HepG2 (cell line): Measurements from ENCODE around the gene PSMB10. TPM values are rescaled to one million over a fixed set of nuclear protein-coding genes. Genes with fewer than 3 reads are reported as not detected.
A peak's percentile ranks its signal among the peaks of the same experiment; 100 is the strongest.

Experiments used
- AGO2 ChIP-seq: fragments of 200-400 bp; formaldehyde crosslinking; optimal IDR thresholded peaks from 2 replicates; pipeline ENCODE3; 2017; ENCODE audit warnings: mild to moderate bottlenecking, low read depth, low read length, moderate library complexity
- AKAP8 ChIP-seq: sonication (generic); formaldehyde crosslinking; IDR thresholded peaks from 2 replicates; pipeline ENCODE4 v1.5.1; 2020; ENCODE audit warnings: mild to moderate bottlenecking, missing genetic modification reagents
- DMAP1 ChIP-seq: IDR thresholded peaks from 2 replicates; pipeline ENCODE4 v1.6.1; 2016
- FOXC1 ChIP-seq: sonication (generic); formaldehyde crosslinking; IDR thresholded peaks from 2 replicates; pipeline ENCODE4 v1.8.0; 2022; ENCODE audit warnings: mild to moderate bottlenecking, missing genetic modification reagents, borderline replicate concordance
- FOXK2 ChIP-seq: fragments of 450-650 bp; IDR thresholded peaks from 2 replicates; pipeline ENCODE4 v1.6.1; 2016
- FOXO4 ChIP-seq: sonication (generic); formaldehyde crosslinking; conservative IDR thresholded peaks from 2 replicates; pipeline ENCODE4 v1.8.1; 2023; ENCODE audit warnings: missing genetic modification reagents
- HNRNPL ChIP-seq: fragments of 200-400 bp; formaldehyde crosslinking; IDR thresholded peaks from 2 replicates; pipeline ENCODE4 v1.6.1; 2017; ENCODE audit warnings: mild to moderate bottlenecking, low read depth, low read length
- MEF2D ChIP-seq: sonication (generic); formaldehyde crosslinking; IDR thresholded peaks from 2 replicates; pipeline ENCODE4 v1.5.1; 2020; ENCODE audit warnings: mild to moderate bottlenecking, missing genetic modification reagents
- NFIB ChIP-seq: sonication (generic); formaldehyde crosslinking; IDR thresholded peaks from 2 replicates; pipeline ENCODE4 v1.9.0; 2021; ENCODE audit warnings: missing genetic modification reagents, mild to moderate bottlenecking, borderline replicate concordance
- POLR2G ChIP-seq: fragments of 200-400 bp; formaldehyde crosslinking; IDR thresholded peaks from 2 replicates; pipeline ENCODE4 v1.6.1; 2018; ENCODE audit warnings: mild to moderate bottlenecking, low read depth, low read length, moderate library complexity
- RELA ChIP-seq: sonication (generic); formaldehyde crosslinking; IDR thresholded peaks from 2 replicates; pipeline ENCODE4 v1.4.0; 2020; ENCODE audit warnings: missing genetic modification reagents
- THYN1 ChIP-seq: sonication (generic); formaldehyde crosslinking; IDR thresholded peaks from 2 replicates; pipeline ENCODE4 v1.8.1; 2023; ENCODE audit warnings: low read depth, mild to moderate bottlenecking, moderate library complexity, missing genetic modification reagents, borderline replicate concordance
- U2AF2 ChIP-seq: fragments of 200-400 bp; formaldehyde crosslinking; IDR thresholded peaks from 2 replicates; pipeline ENCODE4 v1.6.1; 2017; ENCODE audit warnings: low read depth, mild to moderate bottlenecking, low read length
- ZC3H13 ChIP-seq: sonication (generic); formaldehyde crosslinking; IDR thresholded peaks from 2 replicates; pipeline ENCODE4 v1.8.1; 2023; ENCODE audit warnings: mild to moderate bottlenecking, missing genetic modification reagents, moderate library complexity
- ZFY ChIP-seq: sonication (generic); formaldehyde crosslinking; IDR thresholded peaks from 2 replicates; pipeline ENCODE4 v1.4.0; 2020; ENCODE audit warnings: missing genetic modification reagents
- ZNF678 ChIP-seq: sonication (generic); formaldehyde crosslinking; IDR thresholded peaks from 2 replicates; pipeline ENCODE4 v1.4.0; 2020; ENCODE audit warnings: mild to moderate bottlenecking, missing genetic modification reagents
- ZNF713 ChIP-seq: sonication (generic); formaldehyde crosslinking; IDR thresholded peaks from 2 replicates; pipeline ENCODE4 v1.4.0; 2020; ENCODE audit warnings: mild to moderate bottlenecking, missing genetic modification reagents
- polyA plus RNA-seq, 8 experiments: library from polyadenylated mRNA; depleted of rRNA in 3 of 8; stranded (reverse) in 7 of 8; unstranded in 1 of 8; fragments of >200 nt; fragmentation: Illumina TruSeq in 4 of 8; extraction: Trizol in 4 of 8; gene quantifications; 2 replicates each; pipeline versions ENCODE4 v1.2.1 to v1.2.3, GENCODE V29; 2011 to 2016; ENCODE audit warnings: low read depth in 4 of 8, missing spikeins in 1 of 8, mixed read lengths in 1 of 8; ENCODE audit not compliant: insufficient read depth in 1 of 8
- total RNA-seq, 5 experiments: library from RNA; depleted of rRNA; stranded (reverse); fragments of >200 nt; fragmentation: Illumina TruSeq; extraction: Trizol; gene quantifications; 2 replicates each; pipeline ENCODE4 v1.2.3, GENCODE V29; 2016; ENCODE audit warnings: low read depth in 1 of 5

PSMB10 gene
- total and polyA plus RNA-seq, 2 of the 13 experiments (the other 11 are each of a cell fraction or from before 2014, with no cell fraction given) = 12.7 to 65.9 TPM

- TF ChIP-seq FOXO4 (CRISPR knock-in tag) (0 out of 2 replicates have a peak, but pooled peaks have one; percentile 40), ZNF713 (CRISPR knock-in tag) (no peak), DMAP1 (CRISPR knock-in tag) (no peak), NFIB (CRISPR knock-in tag) (no peak), RELA (CRISPR knock-in tag) (no peak), THYN1 (CRISPR knock-in tag) (no peak), HNRNPL (0 out of 2 replicates have a peak, but pooled peaks have one; percentile 56), ZFY (CRISPR knock-in tag) (no peak), AKAP8 (0 out of 2 replicates have a peak, but pooled peaks have one; percentile 27), POLR2G (no peak), AGO2 (peak; percentile 41), ZNF678 (CRISPR knock-in tag) (no peak), FOXK2 (no peak), U2AF2 (no peak), FOXC1 (CRISPR knock-in tag) (0 out of 2 replicates have a peak, but pooled peaks have one; percentile 22), ZC3H13 (no peak), MEF2D (CRISPR knock-in tag) (no peak)
Observed at GRCh38 chr16:67944690-67945391, 8.2 kb upstream of the PSMB10 start (continued).
